ENCODE measurements around the gene EYS. TPM values are rescaled to one million over a fixed set of nuclear protein-coding genes. Genes with fewer than 3 reads are reported as not detected.

Gene EYS
- total and polyA plus RNA-seq, 2 donors from 2014 or later, result not detected

DNA sequence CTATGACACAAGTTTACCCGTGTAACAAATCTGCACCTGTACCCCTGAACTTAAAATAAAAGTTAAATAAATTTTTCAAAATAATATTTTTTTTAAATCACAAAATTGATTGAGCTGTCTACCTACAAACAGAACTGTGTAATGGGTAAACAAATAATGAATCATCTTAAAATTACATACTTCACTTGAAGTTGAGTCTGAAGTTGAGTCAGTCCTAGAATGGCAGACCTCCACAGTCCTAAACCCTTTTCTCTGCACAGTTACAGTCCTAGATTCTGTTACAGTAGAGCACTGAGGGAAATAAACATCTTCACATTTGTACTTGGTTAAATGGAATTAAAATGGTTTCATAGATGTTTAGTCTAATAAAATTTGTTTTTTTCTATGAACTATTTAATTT, 1190.6 kb downstream of the EYS start:
- TF ChIP-seq, protein P1, sequence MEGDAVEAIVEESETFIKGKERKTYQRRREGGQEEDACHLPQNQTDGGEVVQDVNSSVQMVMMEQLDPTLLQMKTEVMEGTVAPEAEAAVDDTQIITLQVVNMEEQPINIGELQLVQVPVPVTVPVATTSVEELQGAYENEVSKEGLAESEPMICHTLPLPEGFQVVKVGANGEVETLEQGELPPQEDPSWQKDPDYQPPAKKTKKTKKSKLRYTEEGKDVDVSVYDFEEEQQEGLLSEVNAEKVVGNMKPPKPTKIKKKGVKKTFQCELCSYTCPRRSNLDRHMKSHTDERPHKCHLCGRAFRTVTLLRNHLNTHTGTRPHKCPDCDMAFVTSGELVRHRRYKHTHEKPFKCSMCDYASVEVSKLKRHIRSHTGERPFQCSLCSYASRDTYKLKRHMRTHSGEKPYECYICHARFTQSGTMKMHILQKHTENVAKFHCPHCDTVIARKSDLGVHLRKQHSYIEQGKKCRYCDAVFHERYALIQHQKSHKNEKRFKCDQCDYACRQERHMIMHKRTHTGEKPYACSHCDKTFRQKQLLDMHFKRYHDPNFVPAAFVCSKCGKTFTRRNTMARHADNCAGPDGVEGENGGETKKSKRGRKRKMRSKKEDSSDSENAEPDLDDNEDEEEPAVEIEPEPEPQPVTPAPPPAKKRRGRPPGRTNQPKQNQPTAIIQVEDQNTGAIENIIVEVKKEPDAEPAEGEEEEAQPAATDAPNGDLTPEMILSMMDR (IDR thresholded peaks at IDR 0.05; ENCODE audit: borderline replicate concordance, extremely low read depth, insufficient read depth), result no peak
- intact Hi-C loops (cut with DNase I), result no loop called here
- H3K9me3 ChIP-seq (ENCODE audit: control insufficient read depth in 2 of 3, insufficient read depth in 1 of 3, low read length in 3 of 3), result no peaks in the 10 kb centered on the region
- H3K9ac ChIP-seq (ENCODE audit: low read length in 3 of 3), result no peak overlapping the region
- no peak overlapping the region for H3K4me3 ChIP-seq (ENCODE audit: low read length in 3 of 3)
- DNase-seq, result no peak
- no peaks in the 10 kb centered on the region for H3K27me3 ChIP-seq (ENCODE audit: control insufficient read depth, insufficient read depth, low read length)
- no peaks in the 10 kb centered on the region for H3K36me3 ChIP-seq (ENCODE audit: control insufficient read depth in 2 of 3, insufficient read depth in 3 of 3, low read length in 3 of 3)
- no peak overlapping the region for H3K27ac ChIP-seq (ENCODE audit: low read depth in 2 of 2, low read length in 2 of 2)
- H3K4me1 ChIP-seq (ENCODE audit: control insufficient read depth in 2 of 3, insufficient read depth in 2 of 3, low read depth in 1 of 3, low read length in 3 of 3), result no peaks in the 10 kb centered on the region
- no peak for FAIRE-seq

- no peaks in the 10 kb centered on the region for H3K27me3 ChIP-seq (ENCODE audit: control insufficient read depth, insufficient read depth, low read length)
These were observed 1199.4 kb downstream of the EYS start for GRCh38 chr6:64507661-64508060.

DNA sequence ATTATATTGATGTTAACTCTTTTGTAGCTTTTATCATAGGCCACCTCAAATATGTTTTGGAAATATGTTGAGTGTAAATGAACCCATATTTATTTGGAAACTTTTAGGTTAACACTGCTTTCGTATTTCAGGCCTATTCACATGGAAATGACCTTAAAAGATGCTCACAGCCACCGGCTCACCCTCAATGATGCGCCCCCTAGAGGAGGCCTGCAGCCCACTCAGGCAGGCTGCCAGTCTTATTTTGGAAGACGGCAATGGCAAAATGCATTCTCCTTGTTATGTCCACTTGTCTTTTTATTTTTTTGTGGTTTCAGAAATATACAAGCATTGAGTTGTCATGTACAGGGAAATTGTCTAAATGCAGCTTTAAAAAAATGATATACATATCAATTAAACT, 1201.7 kb downstream of the EYS start:
- no peaks in the 10 kb centered on the region for H3K27me3 ChIP-seq (ENCODE audit: control insufficient read depth, insufficient read depth, low read length)
- DNase-seq, result peak in 1 of 5 donors; percentile 2
- intact Hi-C loops (cut with DNase I), result no loop called here
- H3K4me1 ChIP-seq (ENCODE audit: control insufficient read depth in 2 of 3, insufficient read depth in 2 of 3, low read depth in 1 of 3, low read length in 3 of 3), result no peaks in the 10 kb centered on the region
- no peaks in the 10 kb centered on the region for H3K36me3 ChIP-seq (ENCODE audit: control insufficient read depth in 2 of 3, insufficient read depth in 3 of 3, low read length in 3 of 3)
- H3K4me3 ChIP-seq (ENCODE audit: low read length in 3 of 3), result no peak overlapping the region
- H3K9me3 ChIP-seq (ENCODE audit: control insufficient read depth in 2 of 3, insufficient read depth in 1 of 3, low read length in 3 of 3), result no peaks in the 10 kb centered on the region
- TF ChIP-seq, protein P1 (IDR thresholded peaks at IDR 0.05; ENCODE audit: borderline replicate concordance, extremely low read depth, insufficient read depth), result peak; percentile 16
- H3K9ac ChIP-seq (ENCODE audit: low read length in 3 of 3), result no peak overlapping the region
- H3K27ac ChIP-seq (ENCODE audit: low read depth in 2 of 2, low read length in 2 of 2), result no peak overlapping the region
- FAIRE-seq, result no peak

More at GRCh38 chr6:64507661-64508060, 1199.4 kb downstream of the EYS start:
- no peaks in the 10 kb centered on the region for H3K36me3 ChIP-seq (ENCODE audit: control insufficient read depth in 2 of 3, insufficient read depth in 3 of 3, low read length in 3 of 3)
- no peak overlapping the region for H3K9ac ChIP-seq (ENCODE audit: low read length in 3 of 3)
- intact Hi-C loops (cut with DNase I), result no loop called here
- H3K4me3 ChIP-seq (ENCODE audit: low read length in 3 of 3), result no peak overlapping the region
- DNase-seq (no peak), FAIRE-seq (no peak)
- H3K9me3 ChIP-seq (ENCODE audit: control insufficient read depth in 2 of 3, insufficient read depth in 1 of 3, low read length in 3 of 3), result no peaks in the 10 kb centered on the region
- no peak overlapping the region for H3K27ac ChIP-seq (ENCODE audit: low read depth in 2 of 2, low read length in 2 of 2)
- no peaks in the 10 kb centered on the region for H3K4me1 ChIP-seq (ENCODE audit: control insufficient read depth in 2 of 3, insufficient read depth in 2 of 3, low read depth in 1 of 3, low read length in 3 of 3)
- TF ChIP-seq, protein P1 (IDR thresholded peaks at IDR 0.05; ENCODE audit: borderline replicate concordance, extremely low read depth, insufficient read depth), result no peak

GRCh38 chr6:64504503-64504902, 1202.5 kb downstream of the EYS start:
- Histone ChIP-seq H3K9ac (ENCODE audit: low read length in 3 of 3) (no peak overlapping the region), H3K4me1 (ENCODE audit: control insufficient read depth in 2 of 3, insufficient read depth in 2 of 3, low read depth in 1 of 3, low read length in 3 of 3) (no peaks in the 10 kb centered on the region), H3K36me3 (ENCODE audit: control insufficient read depth in 2 of 3, insufficient read depth in 3 of 3, low read length in 3 of 3) (no peaks in the 10 kb centered on the region), H3K9me3 (ENCODE audit: control insufficient read depth in 2 of 3, insufficient read depth in 1 of 3, low read length in 3 of 3) (no peaks in the 10 kb centered on the region), H3K27me3 (ENCODE audit: control insufficient read depth, insufficient read depth, low read length) (no peaks in the 10 kb centered on the region), H3K27ac (ENCODE audit: low read depth in 2 of 2, low read length in 2 of 2) (no peak overlapping the region), H3K4me3 (ENCODE audit: low read length in 3 of 3) (no peak overlapping the region)
- no peak for DNase-seq
- TF ChIP-seq, protein P1 (IDR thresholded peaks at IDR 0.05; ENCODE audit: borderline replicate concordance, extremely low read depth, insufficient read depth), result no peak
- intact Hi-C loops (cut with DNase I), result no loop called here
- no peak for FAIRE-seq

All from kidney (tissue), 14 donors.